ENCODE results near the gene ATRNL1.

The ATRNL1 gene

DNA sequence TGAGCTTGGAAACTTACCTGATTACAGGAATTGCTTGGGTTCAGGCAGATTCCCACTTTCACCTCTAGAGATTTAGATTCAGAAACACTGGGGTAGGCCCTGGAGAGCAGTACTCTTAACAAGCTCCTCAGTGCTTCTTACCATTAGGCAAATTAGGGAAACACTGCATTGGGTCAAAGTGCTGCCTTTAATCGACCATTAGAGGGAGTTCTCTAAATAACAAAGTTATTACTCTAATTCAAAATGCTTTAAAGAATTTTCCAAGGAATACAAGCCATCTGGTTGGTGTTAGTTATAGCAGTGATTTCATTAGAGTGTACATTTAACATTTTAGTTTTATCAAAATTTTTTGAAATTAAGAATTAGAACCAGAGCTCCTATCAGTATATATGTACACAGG, 855.3 kb downstream of the ATRNL1 start:
- Histone ChIP-seq H3K27ac (ENCODE audit: low read length) (no peak overlapping the region), H4K20me1 (ENCODE audit: insufficient read depth, low read length) (no peaks in the 10 kb centered on the region), H3K4me1 (ENCODE audit: low read length) (no peaks in the 10 kb centered on the region), H3K27me3 (ENCODE audit: low read depth, low read length) (no peaks in the 10 kb centered on the region), H3K4me2 (ENCODE audit: low read length) (no peak overlapping the region), H3K4me3 (ENCODE audit: low read length) (no peak overlapping the region), H2AFZ (ENCODE audit: low read depth, low read length) (no peak overlapping the region), H3K9me3 (ENCODE audit: insufficient read depth, low read length) (no peaks in the 10 kb centered on the region), H3K9ac (ENCODE audit: low read length) (no peak overlapping the region), H3K36me3 (replicated peaks; ENCODE audit: low read depth, low read length) (no peaks in the 10 kb centered on the region), H3K79me2 (ENCODE audit: low read length) (no peaks in the 10 kb centered on the region)
- no peak for TF ChIP-seq EZH2phosphoT487 (IDR thresholded peaks at IDR 0.05; ENCODE audit: low read depth)
- TF ChIP-seq, protein P1, sequence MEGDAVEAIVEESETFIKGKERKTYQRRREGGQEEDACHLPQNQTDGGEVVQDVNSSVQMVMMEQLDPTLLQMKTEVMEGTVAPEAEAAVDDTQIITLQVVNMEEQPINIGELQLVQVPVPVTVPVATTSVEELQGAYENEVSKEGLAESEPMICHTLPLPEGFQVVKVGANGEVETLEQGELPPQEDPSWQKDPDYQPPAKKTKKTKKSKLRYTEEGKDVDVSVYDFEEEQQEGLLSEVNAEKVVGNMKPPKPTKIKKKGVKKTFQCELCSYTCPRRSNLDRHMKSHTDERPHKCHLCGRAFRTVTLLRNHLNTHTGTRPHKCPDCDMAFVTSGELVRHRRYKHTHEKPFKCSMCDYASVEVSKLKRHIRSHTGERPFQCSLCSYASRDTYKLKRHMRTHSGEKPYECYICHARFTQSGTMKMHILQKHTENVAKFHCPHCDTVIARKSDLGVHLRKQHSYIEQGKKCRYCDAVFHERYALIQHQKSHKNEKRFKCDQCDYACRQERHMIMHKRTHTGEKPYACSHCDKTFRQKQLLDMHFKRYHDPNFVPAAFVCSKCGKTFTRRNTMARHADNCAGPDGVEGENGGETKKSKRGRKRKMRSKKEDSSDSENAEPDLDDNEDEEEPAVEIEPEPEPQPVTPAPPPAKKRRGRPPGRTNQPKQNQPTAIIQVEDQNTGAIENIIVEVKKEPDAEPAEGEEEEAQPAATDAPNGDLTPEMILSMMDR (IDR thresholded peaks at IDR 0.05; ENCODE audit: low read depth, low read length), result peak; percentile 11; the same call in 1 of the 2 replicates

DNA sequence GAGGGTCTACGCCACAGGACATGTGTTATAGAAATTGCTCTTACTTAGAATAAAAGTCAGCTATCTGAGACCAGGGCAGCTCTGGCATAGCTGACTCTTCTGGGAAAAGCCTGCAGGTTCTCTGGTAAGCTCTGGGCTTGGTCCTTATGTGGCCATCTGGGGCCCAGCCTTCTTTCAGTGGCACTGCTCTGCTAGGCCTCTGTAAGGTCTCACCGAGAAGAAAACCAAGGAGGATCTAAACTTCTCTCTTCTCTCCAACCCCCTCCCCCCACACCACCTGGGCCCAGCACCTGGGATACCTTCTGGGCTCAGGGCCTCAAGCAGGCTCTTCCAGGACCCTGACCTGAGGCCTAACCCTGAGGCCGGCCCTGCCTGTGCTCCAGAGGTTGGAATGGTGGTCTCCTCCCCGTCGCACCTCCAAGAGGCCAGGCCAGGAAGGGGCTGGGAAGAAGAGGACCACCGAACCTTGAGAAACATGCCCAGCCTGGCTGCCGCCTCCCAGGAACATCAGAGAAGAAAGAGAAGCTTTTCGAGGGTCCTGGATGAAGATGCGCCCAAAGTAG, 856.2 kb downstream of the ATRNL1 start:
- Histone ChIP-seq H3K27ac (ENCODE audit: low read length) (no peak overlapping the region), H3K36me3 (replicated peaks; ENCODE audit: low read depth, low read length) (no peaks in the 10 kb centered on the region), H3K4me1 (ENCODE audit: low read length) (no peaks in the 10 kb centered on the region), H3K9me3 (ENCODE audit: insufficient read depth, low read length) (no peaks in the 10 kb centered on the region), H3K27me3 (ENCODE audit: low read depth, low read length) (no peaks in the 10 kb centered on the region), H3K9ac (ENCODE audit: low read length) (no peak overlapping the region), H4K20me1 (ENCODE audit: insufficient read depth, low read length) (no peaks in the 10 kb centered on the region), H3K4me3 (ENCODE audit: low read length) (no peak overlapping the region), H2AFZ (ENCODE audit: low read depth, low read length) (no peak overlapping the region), H3K4me2 (ENCODE audit: low read length) (no peak overlapping the region), H3K79me2 (ENCODE audit: low read length) (no peaks in the 10 kb centered on the region)
- no peak for TF ChIP-seq EZH2phosphoT487 (IDR thresholded peaks at IDR 0.05; ENCODE audit: low read depth)
- TF ChIP-seq, protein P1 (IDR thresholded peaks at IDR 0.05; ENCODE audit: low read depth, low read length), result no peak

DNA sequence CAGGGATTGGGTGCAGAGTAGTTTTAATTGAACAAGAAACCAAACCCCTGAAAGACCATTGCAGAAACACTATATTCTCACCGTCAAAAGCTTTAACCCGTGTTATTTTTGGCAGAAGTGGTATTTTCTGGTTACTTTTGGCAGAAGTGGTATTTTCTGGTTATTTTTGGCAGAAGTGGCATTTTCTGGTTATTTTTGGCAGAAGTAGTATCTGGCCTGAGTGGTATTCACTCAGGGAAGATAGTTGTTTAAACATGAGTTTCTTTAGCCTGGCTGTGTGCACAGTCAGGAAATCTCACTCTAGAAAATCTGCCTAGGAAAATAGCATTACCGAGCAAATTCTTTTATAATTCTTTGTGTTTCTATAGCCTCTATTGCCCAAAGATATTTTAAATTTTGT, 857.2 kb downstream of the ATRNL1 start:
- TF ChIP-seq, protein P1 (IDR thresholded peaks at IDR 0.05; ENCODE audit: low read depth, low read length), result no peak
- no peak for TF ChIP-seq EZH2phosphoT487 (IDR thresholded peaks at IDR 0.05; ENCODE audit: low read depth)
- no peak overlapping the region for H2AFZ ChIP-seq (ENCODE audit: low read depth, low read length)
- H3K4me1 ChIP-seq (ENCODE audit: low read length), result no peaks in the 10 kb centered on the region
- H3K4me2 ChIP-seq (ENCODE audit: low read length), result no peak overlapping the region
- H3K27me3 ChIP-seq (ENCODE audit: low read depth, low read length), result no peaks in the 10 kb centered on the region
- H4K20me1 ChIP-seq (ENCODE audit: insufficient read depth, low read length), result no peaks in the 10 kb centered on the region
- H3K27ac ChIP-seq (ENCODE audit: low read length), result no peak overlapping the region
- no peak overlapping the region for H3K9ac ChIP-seq (ENCODE audit: low read length)
- no peak overlapping the region for H3K4me3 ChIP-seq (ENCODE audit: low read length)
- no peaks in the 10 kb centered on the region for H3K36me3 ChIP-seq (replicated peaks; ENCODE audit: low read depth, low read length)
- no peaks in the 10 kb centered on the region for H3K9me3 ChIP-seq (ENCODE audit: insufficient read depth, low read length)
- no peaks in the 10 kb centered on the region for H3K79me2 ChIP-seq (ENCODE audit: low read length)

DNA sequence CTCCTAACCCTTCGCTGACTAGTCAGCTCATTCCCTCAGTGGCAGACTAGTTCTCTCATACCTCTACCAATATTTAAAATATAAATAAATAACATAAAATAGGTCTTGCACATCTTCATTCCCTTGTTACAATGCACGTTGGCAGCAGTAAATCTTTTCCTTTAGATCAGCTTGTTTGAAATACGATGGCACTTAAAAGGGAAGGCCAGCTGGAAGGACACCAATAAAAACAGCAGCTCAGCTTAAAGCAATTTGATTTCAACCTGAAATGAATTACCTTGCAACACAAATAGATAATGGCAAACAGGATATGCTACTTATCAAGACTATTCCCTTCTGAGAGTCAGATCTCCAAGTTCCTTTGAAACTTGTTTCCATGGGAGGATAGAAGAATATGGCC, 858.1 kb downstream of the ATRNL1 start:
- TF ChIP-seq, protein P1 (IDR thresholded peaks at IDR 0.05; ENCODE audit: low read depth, low read length), result no peak
- no peak for TF ChIP-seq EZH2phosphoT487 (IDR thresholded peaks at IDR 0.05; ENCODE audit: low read depth)
- no peaks in the 10 kb centered on the region for H3K9me3 ChIP-seq (ENCODE audit: insufficient read depth, low read length)
- no peak overlapping the region for H2AFZ ChIP-seq (ENCODE audit: low read depth, low read length)
- H3K4me2 ChIP-seq (ENCODE audit: low read length), result no peak overlapping the region
- H4K20me1 ChIP-seq (ENCODE audit: insufficient read depth, low read length), result no peaks in the 10 kb centered on the region
- no peaks in the 10 kb centered on the region for H3K79me2 ChIP-seq (ENCODE audit: low read length)
- no peak overlapping the region for H3K9ac ChIP-seq (ENCODE audit: low read length)
- H3K36me3 ChIP-seq (replicated peaks; ENCODE audit: low read depth, low read length), result no peaks in the 10 kb centered on the region
- no peak overlapping the region for H3K4me3 ChIP-seq (ENCODE audit: low read length)
- no peaks in the 10 kb centered on the region for H3K4me1 ChIP-seq (ENCODE audit: low read length)
- H3K27me3 ChIP-seq (ENCODE audit: low read depth, low read length), result no peaks in the 10 kb centered on the region
- H3K27ac ChIP-seq (ENCODE audit: low read length), result no peak overlapping the region
